Activated naive CD8-positive, alpha-beta T cell (primary cell): ENCODE results near the gene GABRA4.

Experiments
- H3K27ac Mint-ChIP-seq: one replicate; pipeline ENCODE4 v1.8.0; 2021; ENCODE audit warnings: mixed read lengths
- H3K27me3 Mint-ChIP-seq: one replicate; pipeline ENCODE4 v1.8.0; 2021; ENCODE audit warnings: mixed read lengths
- H3K36me3 Mint-ChIP-seq: one replicate; pipeline ENCODE4 v1.8.0; 2021; ENCODE audit warnings: mixed read lengths
- H3K4me1 Mint-ChIP-seq: one replicate; pipeline ENCODE4 v1.8.0; 2021; ENCODE audit warnings: low read depth, mixed read lengths
- H3K4me3 Mint-ChIP-seq: one replicate; pipeline ENCODE4 v1.8.0; 2021; ENCODE audit warnings: mild to moderate bottlenecking, mixed read lengths
- H3K9me3 Mint-ChIP-seq: one replicate; pipeline ENCODE4 v1.8.0; 2021; ENCODE audit warnings: low read depth, mixed read lengths

The GABRA4 gene

DNA sequence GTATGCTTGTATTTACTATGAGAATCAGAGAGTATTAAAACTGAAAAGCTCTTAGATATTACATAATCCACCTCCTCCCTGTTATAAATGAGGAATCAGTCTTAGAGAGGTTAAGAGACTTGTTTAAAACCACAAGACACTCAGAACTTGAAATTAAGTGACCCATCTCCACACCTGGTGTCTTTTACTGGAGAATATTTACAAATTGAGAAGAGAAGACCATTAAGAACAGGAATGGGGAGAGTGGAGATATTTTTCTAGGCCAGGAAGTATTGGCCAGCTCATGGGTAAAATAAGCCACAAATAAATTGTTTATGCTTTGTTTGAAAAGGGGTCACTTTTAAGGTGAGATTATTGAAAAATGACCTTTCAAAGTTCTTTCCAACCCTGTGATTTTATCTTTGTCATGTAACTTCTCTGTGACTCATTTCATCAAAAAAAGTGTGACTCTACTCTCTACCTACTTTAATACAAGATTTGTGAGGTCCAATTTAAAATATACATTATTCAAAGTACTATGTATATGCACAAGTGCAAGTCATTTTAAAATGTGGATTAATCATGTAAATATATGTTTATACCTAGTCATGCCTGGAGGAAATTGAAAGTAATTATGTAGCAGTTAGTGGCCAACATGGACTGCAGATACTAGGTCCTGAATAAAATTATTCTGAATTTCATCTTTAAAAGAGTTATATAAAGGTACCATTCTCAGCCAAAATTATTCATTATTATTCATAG lies 68.4 kb downstream of the GABRA4 start:
- H3K27me3 Mint-ChIP-seq = peaks cover 3% of the 10 kb centered on the region
- no peak overlapping the region for H3K4me3 Mint-ChIP-seq
- H3K27ac Mint-ChIP-seq = no peak overlapping the region
- no peaks in the 10 kb centered on the region for H3K36me3 Mint-ChIP-seq
- H3K4me1 Mint-ChIP-seq = no peaks in the 10 kb centered on the region
- no peaks in the 10 kb centered on the region for H3K9me3 Mint-ChIP-seq

GRCh38 chr4:46922205-46922604 lies 71.2 kb downstream of the GABRA4 start:
- Mint-ChIP-seq H3K36me3 (no peaks in the 10 kb centered on the region), H3K27ac (no peak overlapping the region), H3K4me1 (no peaks in the 10 kb centered on the region), H3K4me3 (no peak overlapping the region), H3K27me3 (no peaks in the 10 kb centered on the region), H3K9me3 (no peaks in the 10 kb centered on the region)

GRCh38 chr4:46909078-46909477 lies 84.3 kb downstream of the GABRA4 start, which contains the start of gene COX7B2:
Gene COX7B2, minus strand, starts transcription at chr4:46909245. Its CDS starts 174,053 bp downstream, at chr4:46735192.
- Mint-ChIP-seq H3K36me3 (no peaks in the 10 kb centered on the region), H3K4me3 (no peak within 1 kb of the TSS), H3K27ac (no peak within 1 kb of the TSS), H3K4me1 (no peaks in the 10 kb centered on the region), H3K27me3 (no peaks in the 10 kb centered on the region), H3K9me3 (no peaks in the 10 kb centered on the region)

DNA sequence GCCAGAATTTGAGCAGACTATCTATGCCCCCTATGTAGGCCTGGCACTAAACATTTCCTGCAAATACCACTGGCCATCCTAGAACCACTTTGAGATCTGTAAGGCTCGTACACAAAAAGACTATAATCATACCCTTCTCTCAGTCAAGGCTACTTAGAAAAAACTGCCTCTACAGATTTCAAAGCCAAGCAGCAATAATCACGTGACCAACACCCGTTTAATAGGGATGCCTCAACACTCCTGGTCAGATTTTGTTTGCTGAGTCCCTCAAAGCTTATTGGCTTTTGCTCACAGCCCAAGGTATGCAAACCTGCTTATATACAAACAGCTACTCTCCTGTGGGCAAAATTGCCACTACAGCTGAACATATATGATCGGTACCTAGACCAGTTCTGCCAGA lies 85.2 kb downstream of the GABRA4 start:
- Mint-ChIP-seq H3K36me3 (no peaks in the 10 kb centered on the region), H3K9me3 (no peaks in the 10 kb centered on the region), H3K4me3 (no peak overlapping the region), H3K4me1 (no peaks in the 10 kb centered on the region), H3K27ac (no peak overlapping the region), H3K27me3 (no peaks in the 10 kb centered on the region)

GRCh38 chr4:46900082-46900481 lies 93.3 kb downstream of the GABRA4 start:
- Mint-ChIP-seq H3K27me3 (peaks cover 4% of the 10 kb centered on the region), H3K9me3 (peaks cover 4% of the 10 kb centered on the region), H3K4me1 (no peaks in the 10 kb centered on the region), H3K36me3 (no peaks in the 10 kb centered on the region), H3K4me3 (no peak overlapping the region), H3K27ac (no peak overlapping the region)

DNA sequence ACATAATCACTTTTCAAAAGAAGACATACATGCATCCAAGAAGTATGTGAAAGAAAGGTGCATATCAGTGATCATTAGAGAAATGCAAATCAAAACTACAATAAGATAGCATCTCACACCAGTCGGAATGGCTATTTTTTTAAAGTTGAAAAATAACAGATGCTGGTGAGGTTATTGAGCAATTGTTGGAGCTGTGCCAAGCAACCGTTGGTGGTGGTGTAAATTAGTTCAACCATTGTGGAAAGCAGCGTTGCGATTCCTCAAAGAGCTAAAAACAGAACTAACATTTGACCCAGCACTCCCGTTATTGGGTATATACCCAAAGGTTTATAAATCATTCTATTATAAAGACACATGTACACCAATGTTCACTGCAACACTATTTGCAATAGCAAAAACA lies 98.6 kb downstream of the GABRA4 start:
- Mint-ChIP-seq H3K27ac (no peak overlapping the region), H3K27me3 (peaks cover 2% of the 10 kb centered on the region), H3K36me3 (no peaks in the 10 kb centered on the region), H3K4me3 (no peak overlapping the region), H3K4me1 (no peaks in the 10 kb centered on the region), H3K9me3 (no peaks in the 10 kb centered on the region)

- H3K4me1 Mint-ChIP-seq = no peaks in the 10 kb centered on the region
- no peaks in the 10 kb centered on the region for H3K9me3 Mint-ChIP-seq
- H3K27ac Mint-ChIP-seq = no peak overlapping the region
- no peaks in the 10 kb centered on the region for H3K27me3 Mint-ChIP-seq
- no peaks in the 10 kb centered on the region for H3K36me3 Mint-ChIP-seq
- no peak overlapping the region for H3K4me3 Mint-ChIP-seq
Observed at GRCh38 chr4:46890056-46890455, 103.3 kb downstream of the GABRA4 start.

GRCh38 chr4:46889410-46889809 lies 104.0 kb downstream of the GABRA4 start:
- Mint-ChIP-seq H3K36me3 (no peaks in the 10 kb centered on the region), H3K27ac (no peak overlapping the region), H3K27me3 (no peaks in the 10 kb centered on the region), H3K4me1 (no peaks in the 10 kb centered on the region), H3K9me3 (no peaks in the 10 kb centered on the region), H3K4me3 (no peak overlapping the region)

DNA sequence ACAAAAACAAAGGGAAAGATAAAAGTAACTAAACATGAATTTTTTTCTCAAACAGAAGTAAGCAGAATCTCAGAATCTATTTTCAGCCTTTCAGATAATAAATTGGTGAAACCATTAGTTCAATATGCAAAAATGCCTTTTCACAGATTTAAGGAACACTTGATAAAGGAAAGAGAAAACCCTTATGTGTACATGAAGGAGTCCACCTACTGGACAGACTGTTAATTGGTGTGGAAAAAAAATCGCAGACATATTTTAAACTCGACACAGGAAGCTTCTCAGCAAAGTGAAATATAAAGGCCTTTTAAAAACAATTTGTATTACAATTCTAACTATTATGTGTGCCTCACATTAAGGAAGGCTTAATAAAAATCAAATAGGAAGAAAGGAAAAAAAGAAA lies 106.7 kb downstream of the GABRA4 start:
- Mint-ChIP-seq H3K27me3 (no peaks in the 10 kb centered on the region), H3K9me3 (peaks cover 6% of the 10 kb centered on the region), H3K4me3 (no peak overlapping the region), H3K36me3 (no peaks in the 10 kb centered on the region), H3K27ac (no peak overlapping the region), H3K4me1 (no peaks in the 10 kb centered on the region)

DNA sequence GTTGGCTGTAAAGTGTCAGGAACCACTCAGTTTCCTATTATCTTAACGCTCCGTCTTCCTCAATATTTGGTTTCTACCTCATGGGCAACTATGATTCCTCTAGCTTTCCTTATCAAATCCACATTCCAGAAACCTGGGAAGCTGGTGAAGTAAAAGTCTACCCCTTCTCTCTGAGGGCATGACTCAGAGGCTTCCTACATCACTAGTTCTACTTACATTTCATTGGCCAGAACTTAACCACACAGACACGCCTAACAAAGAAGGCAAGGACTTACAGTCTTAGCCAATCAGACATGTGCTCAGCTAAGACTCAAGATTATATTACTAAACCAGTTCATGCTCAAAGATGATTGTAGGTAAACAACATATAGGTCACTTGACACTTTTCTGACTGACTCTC lies 114.7 kb downstream of the GABRA4 start:
- no peak overlapping the region for H3K27ac Mint-ChIP-seq
- no peak overlapping the region for H3K4me3 Mint-ChIP-seq
- no peaks in the 10 kb centered on the region for H3K4me1 Mint-ChIP-seq
- H3K27me3 Mint-ChIP-seq = peaks cover 2% of the 10 kb centered on the region
- H3K9me3 Mint-ChIP-seq = peaks cover 10% of the 10 kb centered on the region
- H3K36me3 Mint-ChIP-seq = no peaks in the 10 kb centered on the region

DNA sequence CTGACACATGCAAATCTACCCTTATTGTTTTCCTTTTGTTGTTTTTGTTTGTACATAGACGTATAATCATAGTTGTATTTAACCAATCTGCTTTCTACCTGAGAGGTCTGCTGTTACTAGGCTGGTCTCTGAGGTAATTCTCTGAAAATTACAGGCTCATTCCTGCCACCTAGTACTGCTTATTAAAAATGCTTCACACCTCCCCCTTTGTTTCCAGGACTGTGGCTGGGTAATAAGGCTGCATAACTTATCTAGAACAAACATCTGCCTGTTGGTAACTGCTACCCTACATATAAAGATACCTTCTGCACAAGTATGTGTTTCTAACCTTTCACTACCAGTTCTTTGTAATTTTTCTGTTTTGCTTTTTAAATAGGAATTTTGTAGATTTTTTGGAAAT lies 118.6 kb downstream of the GABRA4 start:
- no peak overlapping the region for H3K27ac Mint-ChIP-seq
- peaks cover 2% of the 10 kb centered on the region for H3K27me3 Mint-ChIP-seq
- H3K36me3 Mint-ChIP-seq = no peaks in the 10 kb centered on the region
- H3K4me3 Mint-ChIP-seq = no peak overlapping the region
- H3K9me3 Mint-ChIP-seq = peaks cover 4% of the 10 kb centered on the region
- no peaks in the 10 kb centered on the region for H3K4me1 Mint-ChIP-seq

DNA sequence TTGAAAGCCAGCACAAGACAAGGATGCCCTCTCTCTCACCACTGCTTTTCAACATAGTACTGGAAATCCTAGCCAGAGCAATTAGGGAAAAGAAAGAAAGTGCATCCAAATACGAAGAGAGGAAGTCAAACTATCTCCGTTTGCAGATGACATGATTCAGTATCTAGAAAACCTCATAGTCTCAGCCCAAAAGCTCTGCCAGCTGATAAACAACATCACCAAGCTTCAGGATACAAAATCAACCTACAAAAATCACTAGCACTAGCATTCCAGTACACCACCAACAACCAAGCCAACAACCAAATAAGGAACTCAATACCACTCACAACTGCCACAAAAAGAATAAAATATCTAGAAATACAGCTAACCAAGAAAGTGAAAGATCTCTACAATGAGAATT lies 123.0 kb downstream of the GABRA4 start:
- H3K27me3 Mint-ChIP-seq = no peaks in the 10 kb centered on the region
- H3K9me3 Mint-ChIP-seq = no peaks in the 10 kb centered on the region
- no peaks in the 10 kb centered on the region for H3K4me1 Mint-ChIP-seq
- H3K27ac Mint-ChIP-seq = no peak overlapping the region
- H3K4me3 Mint-ChIP-seq = no peak overlapping the region
- H3K36me3 Mint-ChIP-seq = no peaks in the 10 kb centered on the region
